Activated CD8-positive, alpha-beta memory T cell treated with anti-CD3 and anti-CD28 coated beads for 4 hours (primary cell): ENCODE data around the gene CASR.

Source experiments
- DNase-seq, 2 donors: peaks; one replicate each; pipeline ENCODE4 v3.0.0-alpha.2; 2020; ENCODE audit warnings: low read depth in 2 of 2

The CASR gene

GRCh38 chr3:122214711-122215110 lies 31.2 kb downstream of the CASR start:
- no peak for DNase-seq

GRCh38 chr3:122215592-122216298 lies 32.3 kb downstream of the CASR start:
- DNase-seq = no peak

DNA sequence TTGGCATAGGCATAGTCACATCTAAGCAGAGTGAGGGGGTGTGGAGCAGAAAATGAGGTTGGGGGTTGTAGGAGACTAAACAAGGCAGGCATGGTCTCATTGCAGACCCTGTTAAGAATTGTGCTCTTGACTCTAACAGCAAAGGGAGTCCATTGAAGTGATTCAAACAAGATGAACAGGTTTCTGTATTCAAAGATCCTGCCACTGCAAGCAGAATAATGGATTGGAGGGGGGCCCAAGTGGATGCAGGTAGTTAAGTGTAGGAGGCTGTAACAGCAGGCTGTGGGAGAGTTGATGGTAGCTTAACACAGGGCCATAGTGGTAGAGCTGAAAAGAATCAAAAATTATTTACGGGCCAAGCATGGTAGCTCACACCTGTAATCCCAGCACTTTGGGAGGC lies 34.4 kb downstream of the CASR start:
- no peak for DNase-seq

DNA sequence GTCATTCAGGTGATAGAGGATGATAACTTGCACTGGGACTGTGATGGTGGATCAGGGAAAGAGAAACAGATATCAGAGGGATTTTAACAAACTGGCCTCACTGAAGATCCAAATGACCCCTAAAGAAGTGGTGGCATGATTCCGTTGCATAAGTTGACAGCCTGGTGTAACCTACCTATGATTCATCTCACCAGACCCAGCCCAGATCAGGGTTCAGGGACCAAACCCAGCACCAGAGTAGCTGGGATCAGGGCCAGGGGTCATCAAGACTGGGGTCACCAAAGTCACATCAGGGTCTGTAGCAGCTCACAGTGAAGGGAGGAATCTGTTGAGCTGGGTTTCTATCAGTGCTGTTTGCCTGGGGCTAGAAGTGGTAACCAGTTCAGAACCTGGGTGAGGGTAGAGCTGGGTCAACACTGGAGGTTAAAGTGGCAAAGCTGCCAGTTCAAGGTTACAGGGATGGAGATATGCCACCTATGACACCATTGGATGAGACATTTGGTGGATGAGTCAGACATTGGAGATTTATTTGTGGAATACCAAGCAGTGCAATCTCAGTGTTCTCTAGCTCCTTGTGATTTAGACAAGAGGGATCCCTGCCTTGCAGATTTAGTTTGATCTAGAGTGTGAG lies 35.9 kb downstream of the CASR start:
- no peak for DNase-seq

DNA sequence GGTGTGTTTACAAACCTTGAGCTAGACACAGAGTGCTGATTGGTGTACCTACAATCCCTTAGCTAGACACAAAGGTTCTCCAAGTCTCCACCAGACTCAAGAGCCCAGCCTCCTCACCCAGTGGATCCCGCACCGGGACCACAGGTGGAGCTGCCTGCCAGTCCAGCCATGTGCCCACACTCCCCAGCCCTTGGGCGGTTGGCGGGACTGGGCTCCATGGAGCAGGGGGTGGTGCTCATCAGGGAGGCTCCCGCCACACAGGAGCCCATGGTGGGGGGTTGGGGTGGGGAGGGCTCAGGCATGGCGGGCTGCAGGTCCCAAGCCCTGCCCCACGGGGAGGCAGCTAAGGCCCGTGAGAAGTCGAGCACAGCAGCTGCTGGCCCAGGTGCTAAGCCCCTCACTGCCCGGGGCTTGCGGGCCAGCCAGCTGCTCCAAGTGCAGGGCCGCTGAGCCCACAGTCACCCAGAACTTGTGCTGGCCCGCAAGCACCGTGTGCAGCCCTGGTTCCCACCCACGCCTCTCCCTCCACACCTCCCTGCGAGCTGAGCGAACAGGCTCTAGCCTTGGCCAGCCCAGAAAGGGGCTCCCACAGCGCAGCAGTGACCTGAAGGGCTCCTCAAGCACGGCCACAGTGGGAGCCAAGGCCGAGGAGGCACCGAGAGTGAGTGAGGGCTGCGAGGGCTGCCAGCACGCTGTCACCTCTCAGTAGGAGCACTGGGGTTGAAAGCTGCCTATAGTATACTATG lies 43.7 kb downstream of the CASR start:
- no peak for DNase-seq

DNA sequence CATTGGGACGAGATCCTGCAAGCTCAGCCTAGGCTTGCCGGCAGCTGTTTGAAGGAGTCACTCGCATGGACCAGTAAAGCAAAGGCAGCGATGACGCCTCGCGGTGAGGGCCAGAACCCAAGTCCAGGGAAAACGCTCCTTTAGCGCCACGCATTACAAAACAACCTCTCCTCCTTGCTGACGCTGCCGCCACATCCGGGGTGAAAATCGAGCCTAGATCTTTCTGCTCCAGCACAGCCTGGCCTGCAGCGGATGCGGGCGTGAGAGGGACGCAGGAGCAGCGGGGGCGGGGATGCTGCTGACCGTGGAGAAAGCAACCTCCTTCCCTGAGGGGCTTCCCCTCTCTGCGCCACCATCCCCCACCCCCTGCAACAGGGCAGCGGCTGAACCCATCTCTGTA lies 46.7 kb downstream of the CASR start:
- no peak for DNase-seq

DNA sequence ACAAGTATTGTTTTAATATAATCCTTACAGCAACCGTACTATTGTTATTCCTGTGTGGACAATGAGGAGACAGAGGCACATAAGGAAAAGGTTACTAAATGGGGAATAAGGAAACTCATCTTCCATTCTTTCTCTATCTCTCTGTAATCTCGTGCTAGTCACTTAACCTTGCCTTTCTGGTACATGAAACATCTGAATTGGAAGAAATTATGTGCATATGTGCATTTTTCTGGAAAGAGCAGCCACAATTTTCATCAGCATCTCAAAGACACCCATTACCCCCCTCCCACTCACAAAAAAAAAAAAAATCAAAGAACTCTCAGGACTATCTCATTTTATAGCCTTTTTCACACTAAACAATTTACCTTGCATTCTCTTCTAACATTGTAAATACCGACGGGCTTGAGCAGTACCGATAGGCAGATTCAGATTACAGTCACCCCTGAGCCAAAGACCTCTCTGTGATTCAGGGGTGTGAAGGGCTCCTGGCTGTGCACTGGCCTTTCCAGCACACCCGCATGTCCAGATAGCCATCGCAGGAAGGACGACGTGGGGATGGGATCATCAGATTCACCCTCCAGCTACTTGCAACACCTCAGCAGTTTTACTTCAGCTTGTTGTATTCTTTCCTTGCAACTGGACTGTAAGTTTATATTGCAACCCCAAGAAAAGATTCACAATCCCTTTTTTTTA lies 48.1 kb downstream of the CASR start:
- DNase-seq = no peak

DNA sequence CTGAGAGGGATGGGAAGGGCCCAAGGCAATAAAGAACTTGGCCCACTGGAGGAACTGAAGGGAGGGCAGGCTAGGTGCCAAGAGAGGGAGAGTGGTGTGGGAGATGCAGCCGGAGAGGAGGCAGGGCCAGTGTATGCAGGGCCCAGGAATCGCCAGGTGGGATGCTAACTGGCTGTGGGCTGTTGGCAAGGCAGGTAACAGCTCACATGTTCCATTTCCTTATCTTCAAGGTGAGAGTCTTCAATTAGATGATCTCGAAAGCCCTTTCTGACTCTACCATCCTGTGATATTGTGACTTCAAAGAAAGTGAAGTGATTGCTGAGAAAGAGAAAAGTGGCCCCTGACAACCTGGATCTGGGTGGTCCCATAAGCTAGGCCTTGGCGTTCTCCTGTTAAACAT lies 49.0 kb downstream of the CASR start:
- DNase-seq = no peak

DNA sequence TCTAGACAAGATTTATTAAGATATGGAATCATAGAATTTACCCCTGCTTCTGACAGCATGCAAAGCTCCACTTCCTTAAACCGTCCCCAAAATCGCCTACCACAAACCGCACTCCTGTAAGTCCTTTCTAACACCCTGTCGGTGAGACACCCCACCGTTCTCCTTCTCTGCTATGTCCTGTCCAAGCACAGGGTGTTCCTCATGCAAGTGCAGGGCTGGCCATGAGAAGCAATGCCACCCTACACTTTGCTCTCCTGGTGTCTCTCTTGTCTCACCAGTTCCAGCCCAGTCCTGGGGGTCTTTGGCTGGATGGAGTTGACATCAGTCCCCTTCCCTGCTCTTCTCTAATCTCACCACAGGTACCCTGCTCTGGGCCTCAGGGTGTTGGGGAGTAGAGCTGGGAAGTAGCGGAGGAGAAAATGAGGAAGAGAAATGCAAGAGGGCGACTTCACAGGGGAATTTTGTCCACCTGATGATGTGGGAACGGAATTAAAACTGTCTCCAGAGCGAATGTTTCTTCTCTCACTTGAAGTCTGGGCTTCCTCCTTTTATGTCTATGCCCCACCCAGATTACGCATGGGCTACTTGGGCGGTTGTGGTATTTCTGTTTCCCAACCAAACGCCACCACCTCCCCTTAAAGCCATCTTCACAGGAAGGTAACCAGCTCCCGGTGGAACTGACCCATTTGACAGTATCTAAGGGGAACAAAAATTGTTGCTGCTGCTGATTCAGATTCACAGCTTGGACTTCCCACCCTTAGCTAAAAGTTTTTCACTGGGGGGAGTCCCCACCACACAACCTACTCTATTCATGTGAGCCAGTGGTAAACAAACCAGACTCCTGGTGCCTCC lies 49.9 kb downstream of the CASR start:
- DNase-seq = no peak

DNA sequence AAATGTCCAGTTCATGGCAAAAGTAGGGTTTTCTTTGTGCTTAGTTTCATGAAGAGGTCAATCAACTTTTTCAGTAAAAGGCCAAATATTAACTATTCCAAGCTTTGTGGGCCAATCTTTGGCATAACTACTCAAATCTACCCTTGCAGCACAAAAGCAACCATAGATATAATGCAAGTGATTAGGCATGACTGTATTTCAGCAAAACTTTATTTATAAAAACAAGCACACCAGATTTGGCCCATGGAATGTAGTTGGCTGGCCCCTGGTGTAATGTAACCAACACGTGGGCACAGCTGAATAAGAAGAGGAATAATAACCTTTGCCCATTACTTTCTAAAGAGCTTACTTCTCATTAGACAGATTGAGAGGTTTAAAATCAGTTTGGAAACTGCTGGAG lies 50.6 kb downstream of the CASR start:
- DNase-seq = no peak

GRCh38 chr3:122235147-122235546 lies 51.7 kb downstream of the CASR start:
- DNase-seq = no peak

DNA sequence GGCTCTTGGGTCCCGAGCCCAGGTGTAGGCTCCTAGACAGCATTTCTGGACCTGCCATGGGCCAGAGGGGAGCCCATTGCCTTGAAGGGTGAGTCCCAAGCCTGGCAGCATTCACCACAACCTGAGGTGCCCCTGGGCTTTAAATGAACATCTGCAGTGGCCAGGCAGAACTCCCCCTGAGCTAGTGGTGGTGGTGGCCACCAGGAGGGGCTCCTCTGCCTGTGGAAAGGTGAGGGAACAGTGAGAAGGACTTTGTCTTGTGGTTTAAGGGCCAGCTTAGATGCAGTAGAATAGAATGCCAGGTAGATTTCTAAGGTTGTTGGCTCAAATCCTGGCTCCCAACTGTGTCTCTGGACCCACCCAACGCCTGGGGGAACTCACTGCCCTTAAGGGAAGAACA lies 55.6 kb downstream of the CASR start:
- no peak for DNase-seq

- no peak for DNase-seq
Measured at GRCh38 chr3:122245513-122246174, 62.2 kb downstream of the CASR start.

- DNase-seq = no peak
Measured at GRCh38 chr3:122246199-122246598, 62.7 kb downstream of the CASR start.

DNA sequence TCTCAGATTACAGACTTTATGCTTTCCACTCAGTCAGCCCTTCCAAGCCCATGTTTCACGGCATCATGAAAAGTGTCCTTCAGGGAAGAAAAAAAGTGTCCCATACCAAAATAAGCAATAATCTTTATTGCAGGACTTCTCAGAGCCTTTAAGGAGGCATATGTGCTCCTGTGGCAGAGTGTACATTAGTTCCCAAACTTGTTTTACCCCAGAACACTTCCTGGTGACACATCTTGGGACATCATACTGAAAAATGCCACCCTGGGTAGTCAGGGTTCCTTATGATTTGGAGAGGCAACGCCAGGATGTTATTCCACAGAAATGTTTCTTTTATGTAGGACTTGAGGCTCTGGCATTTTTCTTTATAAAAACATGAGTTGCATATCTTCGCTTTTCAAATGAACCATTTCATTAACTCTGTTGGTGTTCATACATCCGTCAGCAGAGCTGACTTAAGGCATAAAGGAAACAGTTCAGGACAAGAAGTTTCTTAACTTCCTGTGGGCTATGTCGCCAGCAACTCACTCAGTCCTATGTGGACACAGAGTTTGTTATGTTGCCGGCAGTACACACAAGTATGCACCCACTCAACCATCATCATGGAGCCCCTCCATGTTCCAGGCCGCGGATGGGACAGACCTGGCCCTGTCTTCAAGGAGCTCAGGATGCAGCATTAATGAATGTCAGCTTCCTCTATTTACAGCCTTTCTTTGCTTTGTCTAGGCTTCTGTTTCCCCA lies 63.8 kb downstream of the CASR start:
- DNase-seq = no peak

DNA sequence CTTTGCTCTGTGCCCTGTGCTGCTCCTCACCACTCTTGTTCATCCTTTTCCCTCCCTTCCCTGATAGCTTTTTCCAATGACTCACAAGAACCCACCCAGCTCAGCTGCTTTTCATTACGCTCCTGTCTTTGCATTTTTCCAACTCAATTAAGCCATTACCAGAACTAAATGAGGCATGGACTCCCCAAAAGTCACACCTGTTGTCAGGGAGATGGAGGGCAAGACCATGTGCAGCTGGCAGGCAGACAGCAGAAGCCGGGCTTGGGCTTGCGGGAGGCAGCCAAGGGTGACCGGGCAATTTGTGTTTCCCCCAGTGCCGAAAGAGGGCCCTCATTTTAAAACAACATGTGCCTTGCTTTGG lies 64.3 kb downstream of the CASR start:
- no peak for DNase-seq

DNA sequence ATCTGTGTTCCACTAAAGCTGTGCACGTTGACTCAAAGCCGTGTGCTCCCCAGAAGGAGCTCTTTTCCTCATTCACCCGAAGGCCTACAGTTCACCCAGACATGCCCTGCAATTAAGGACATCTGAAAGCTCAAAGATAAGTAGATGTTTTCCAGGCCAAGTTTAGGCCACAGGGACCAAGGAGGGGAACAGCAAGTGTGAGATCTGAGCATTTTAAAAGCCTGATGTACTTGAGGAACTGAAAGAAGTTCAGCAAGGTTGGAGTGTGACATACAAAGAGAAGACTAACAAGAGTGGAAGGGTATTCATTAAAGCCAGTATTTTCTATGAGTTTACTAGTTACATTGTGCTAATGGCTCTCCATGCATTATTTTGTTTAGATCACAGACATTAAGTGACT lies 68.0 kb downstream of the CASR start:
- DNase-seq = no peak

DNA sequence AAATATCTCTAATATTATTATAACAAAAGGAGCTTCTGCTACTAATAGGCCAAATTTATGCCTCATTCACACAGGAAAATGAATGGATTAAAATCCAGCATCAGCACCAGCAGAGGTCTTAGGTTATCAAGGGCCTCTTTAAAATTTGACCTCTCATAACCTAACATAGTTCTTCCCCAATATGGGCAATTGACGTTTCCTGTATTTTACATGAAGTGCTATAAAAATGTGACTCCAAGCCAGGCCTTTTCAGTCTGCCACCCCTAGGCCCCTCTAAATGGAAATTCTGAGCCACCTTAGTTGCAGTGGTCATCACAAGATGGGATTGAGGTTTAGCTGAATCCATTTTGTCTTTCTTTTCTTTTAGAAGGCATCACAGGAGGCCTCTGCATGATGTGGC lies 70.1 kb downstream of the CASR start:
- DNase-seq = no peak

- no peak for DNase-seq
Measured at GRCh38 chr3:122255757-122256439, 72.4 kb downstream of the CASR start.
